Measurements from ENCODE around the gene SUPT4H1. TPM values are rescaled to one million over a fixed set of nuclear protein-coding genes. Genes with fewer than 3 reads are reported as not detected.

SUPT4H1 gene
- total and polyA plus RNA-seq, 9 of the 15 experiments (the other 6 are each of a cell fraction or from before 2014, with no cell fraction given): 62.1 to 320 (median 117) TPM

GRCh38 chr17:58352596-58353388 is 791 bp upstream of the SUPT4H1 start (continued):
- TF ChIP-seq ZNF699 (CRISPR knock-in tag; IDR thresholded peaks at IDR 0.05; ENCODE audit: insufficient replicate concordance): no peak
- no peak for TF ChIP-seq CSDE1 (IDR thresholded peaks at IDR 0.05)
- no peak for TF ChIP-seq ZZZ3 (IDR thresholded peaks at IDR 0.05)
- TF ChIP-seq, protein P1, sequence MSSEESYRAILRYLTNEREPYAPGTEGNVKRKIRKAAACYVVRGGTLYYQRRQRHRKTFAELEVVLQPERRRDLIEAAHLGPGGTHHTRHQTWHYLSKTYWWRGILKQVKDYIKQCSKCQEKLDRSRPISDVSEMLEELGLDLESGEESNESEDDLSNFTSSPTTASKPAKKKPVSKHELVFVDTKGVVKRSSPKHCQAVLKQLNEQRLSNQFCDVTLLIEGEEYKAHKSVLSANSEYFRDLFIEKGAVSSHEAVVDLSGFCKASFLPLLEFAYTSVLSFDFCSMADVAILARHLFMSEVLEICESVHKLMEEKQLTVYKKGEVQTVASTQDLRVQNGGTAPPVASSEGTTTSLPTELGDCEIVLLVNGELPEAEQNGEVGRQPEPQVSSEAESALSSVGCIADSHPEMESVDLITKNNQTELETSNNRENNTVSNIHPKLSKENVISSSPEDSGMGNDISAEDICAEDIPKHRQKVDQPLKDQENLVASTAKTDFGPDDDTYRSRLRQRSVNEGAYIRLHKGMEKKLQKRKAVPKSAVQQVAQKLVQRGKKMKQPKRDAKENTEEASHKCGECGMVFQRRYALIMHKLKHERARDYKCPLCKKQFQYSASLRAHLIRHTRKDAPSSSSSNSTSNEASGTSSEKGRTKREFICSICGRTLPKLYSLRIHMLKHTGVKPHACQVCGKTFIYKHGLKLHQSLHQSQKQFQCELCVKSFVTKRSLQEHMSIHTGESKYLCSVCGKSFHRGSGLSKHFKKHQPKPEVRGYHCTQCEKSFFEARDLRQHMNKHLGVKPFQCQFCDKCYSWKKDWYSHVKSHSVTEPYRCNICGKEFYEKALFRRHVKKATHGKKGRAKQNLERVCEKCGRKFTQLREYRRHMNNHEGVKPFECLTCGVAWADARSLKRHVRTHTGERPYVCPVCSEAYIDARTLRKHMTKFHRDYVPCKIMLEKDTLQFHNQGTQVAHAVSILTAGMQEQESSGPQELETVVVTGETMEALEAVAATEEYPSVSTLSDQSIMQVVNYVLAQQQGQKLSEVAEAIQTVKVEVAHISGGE (CRISPR knock-in tag; IDR thresholded peaks at IDR 0.05): 0 out of 6 replicates have a peak, but pooled peaks of 1 of the 3 experiments have one; percentile 1
- peak in 1 of 2 experiments; percentile 10; a peak in 2 of 4 replicates for TF ChIP-seq TBL1XR1 (IDR thresholded peaks at IDR 0.05; ENCODE audit: low read length in 2 of 2)
- no peak for TF ChIP-seq ZNF212 (CRISPR knock-in tag; IDR thresholded peaks at IDR 0.05)
- no peak for TF ChIP-seq RFX5 (IDR thresholded peaks at IDR 0.05; ENCODE audit: low read depth, low read length)
- TF ChIP-seq ZNF639 (CRISPR knock-in tag; conservative IDR thresholded peaks at IDR 0.05 in 1 of 2, IDR thresholded peaks at IDR 0.05 in 1 of 2): no peak
- TF ChIP-seq, protein P2, sequence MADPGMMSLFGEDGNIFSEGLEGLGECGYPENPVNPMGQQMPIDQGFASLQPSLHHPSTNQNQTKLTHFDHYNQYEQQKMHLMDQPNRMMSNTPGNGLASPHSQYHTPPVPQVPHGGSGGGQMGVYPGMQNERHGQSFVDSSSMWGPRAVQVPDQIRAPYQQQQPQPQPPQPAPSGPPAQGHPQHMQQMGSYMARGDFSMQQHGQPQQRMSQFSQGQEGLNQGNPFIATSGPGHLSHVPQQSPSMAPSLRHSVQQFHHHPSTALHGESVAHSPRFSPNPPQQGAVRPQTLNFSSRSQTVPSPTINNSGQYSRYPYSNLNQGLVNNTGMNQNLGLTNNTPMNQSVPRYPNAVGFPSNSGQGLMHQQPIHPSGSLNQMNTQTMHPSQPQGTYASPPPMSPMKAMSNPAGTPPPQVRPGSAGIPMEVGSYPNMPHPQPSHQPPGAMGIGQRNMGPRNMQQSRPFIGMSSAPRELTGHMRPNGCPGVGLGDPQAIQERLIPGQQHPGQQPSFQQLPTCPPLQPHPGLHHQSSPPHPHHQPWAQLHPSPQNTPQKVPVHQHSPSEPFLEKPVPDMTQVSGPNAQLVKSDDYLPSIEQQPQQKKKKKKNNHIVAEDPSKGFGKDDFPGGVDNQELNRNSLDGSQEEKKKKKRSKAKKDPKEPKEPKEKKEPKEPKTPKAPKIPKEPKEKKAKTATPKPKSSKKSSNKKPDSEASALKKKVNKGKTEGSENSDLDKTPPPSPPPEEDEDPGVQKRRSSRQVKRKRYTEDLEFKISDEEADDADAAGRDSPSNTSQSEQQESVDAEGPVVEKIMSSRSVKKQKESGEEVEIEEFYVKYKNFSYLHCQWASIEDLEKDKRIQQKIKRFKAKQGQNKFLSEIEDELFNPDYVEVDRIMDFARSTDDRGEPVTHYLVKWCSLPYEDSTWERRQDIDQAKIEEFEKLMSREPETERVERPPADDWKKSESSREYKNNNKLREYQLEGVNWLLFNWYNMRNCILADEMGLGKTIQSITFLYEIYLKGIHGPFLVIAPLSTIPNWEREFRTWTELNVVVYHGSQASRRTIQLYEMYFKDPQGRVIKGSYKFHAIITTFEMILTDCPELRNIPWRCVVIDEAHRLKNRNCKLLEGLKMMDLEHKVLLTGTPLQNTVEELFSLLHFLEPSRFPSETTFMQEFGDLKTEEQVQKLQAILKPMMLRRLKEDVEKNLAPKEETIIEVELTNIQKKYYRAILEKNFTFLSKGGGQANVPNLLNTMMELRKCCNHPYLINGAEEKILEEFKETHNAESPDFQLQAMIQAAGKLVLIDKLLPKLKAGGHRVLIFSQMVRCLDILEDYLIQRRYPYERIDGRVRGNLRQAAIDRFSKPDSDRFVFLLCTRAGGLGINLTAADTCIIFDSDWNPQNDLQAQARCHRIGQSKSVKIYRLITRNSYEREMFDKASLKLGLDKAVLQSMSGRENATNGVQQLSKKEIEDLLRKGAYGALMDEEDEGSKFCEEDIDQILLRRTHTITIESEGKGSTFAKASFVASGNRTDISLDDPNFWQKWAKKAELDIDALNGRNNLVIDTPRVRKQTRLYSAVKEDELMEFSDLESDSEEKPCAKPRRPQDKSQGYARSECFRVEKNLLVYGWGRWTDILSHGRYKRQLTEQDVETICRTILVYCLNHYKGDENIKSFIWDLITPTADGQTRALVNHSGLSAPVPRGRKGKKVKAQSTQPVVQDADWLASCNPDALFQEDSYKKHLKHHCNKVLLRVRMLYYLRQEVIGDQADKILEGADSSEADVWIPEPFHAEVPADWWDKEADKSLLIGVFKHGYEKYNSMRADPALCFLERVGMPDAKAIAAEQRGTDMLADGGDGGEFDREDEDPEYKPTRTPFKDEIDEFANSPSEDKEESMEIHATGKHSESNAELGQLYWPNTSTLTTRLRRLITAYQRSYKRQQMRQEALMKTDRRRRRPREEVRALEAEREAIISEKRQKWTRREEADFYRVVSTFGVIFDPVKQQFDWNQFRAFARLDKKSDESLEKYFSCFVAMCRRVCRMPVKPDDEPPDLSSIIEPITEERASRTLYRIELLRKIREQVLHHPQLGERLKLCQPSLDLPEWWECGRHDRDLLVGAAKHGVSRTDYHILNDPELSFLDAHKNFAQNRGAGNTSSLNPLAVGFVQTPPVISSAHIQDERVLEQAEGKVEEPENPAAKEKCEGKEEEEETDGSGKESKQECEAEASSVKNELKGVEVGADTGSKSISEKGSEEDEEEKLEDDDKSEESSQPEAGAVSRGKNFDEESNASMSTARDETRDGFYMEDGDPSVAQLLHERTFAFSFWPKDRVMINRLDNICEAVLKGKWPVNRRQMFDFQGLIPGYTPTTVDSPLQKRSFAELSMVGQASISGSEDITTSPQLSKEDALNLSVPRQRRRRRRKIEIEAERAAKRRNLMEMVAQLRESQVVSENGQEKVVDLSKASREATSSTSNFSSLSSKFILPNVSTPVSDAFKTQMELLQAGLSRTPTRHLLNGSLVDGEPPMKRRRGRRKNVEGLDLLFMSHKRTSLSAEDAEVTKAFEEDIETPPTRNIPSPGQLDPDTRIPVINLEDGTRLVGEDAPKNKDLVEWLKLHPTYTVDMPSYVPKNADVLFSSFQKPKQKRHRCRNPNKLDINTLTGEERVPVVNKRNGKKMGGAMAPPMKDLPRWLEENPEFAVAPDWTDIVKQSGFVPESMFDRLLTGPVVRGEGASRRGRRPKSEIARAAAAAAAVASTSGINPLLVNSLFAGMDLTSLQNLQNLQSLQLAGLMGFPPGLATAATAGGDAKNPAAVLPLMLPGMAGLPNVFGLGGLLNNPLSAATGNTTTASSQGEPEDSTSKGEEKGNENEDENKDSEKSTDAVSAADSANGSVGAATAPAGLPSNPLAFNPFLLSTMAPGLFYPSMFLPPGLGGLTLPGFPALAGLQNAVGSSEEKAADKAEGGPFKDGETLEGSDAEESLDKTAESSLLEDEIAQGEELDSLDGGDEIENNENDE (IDR thresholded peaks at IDR 0.05; ENCODE audit: low read depth, low read length): no peak
